Fibroblast of pulmonary artery (primary cell): Measurements from ENCODE around the gene IBA57.

ENCODE experiments used
- DNase-seq: peaks from one replicate; pipeline ENCODE4 v3.0.0-alpha.2; 2010; ENCODE audit warnings: low read depth
- H3K4me3 ChIP-seq: replicated peaks from 2 replicates; pipeline ENCODE4 v1.5.1; 2011; ENCODE audit warnings: low read depth, mild to moderate bottlenecking, control low read depth, low read length, moderate library complexity
- CTCF ChIP-seq: IDR thresholded peaks from 2 replicates; pipeline ENCODE4 v1.5.1; 2011; ENCODE audit warnings: mild to moderate bottlenecking, control low read depth, low read length, inconsistent platforms; ENCODE audit errors: missing control alignments

Gene IBA57

GRCh38 chr1:228144993-228145343 lies 20.6 kb upstream of the IBA57 start:
- no peak for DNase-seq
- no peak overlapping the region for H3K4me3 ChIP-seq
- TF ChIP-seq CTCF, result no peak

- no peak overlapping the region for H3K4me3 ChIP-seq
- no peak for TF ChIP-seq CTCF
- no peak for DNase-seq
These were observed 19.9 kb upstream of the IBA57 start for GRCh38 chr1:228145463-228146416.

GRCh38 chr1:228146417-228147150 lies 19.0 kb upstream of the IBA57 start:
- H3K4me3 ChIP-seq, result no peak overlapping the region
- no peak for DNase-seq
- TF ChIP-seq CTCF, result no peak

- no peak overlapping the region for H3K4me3 ChIP-seq
- no peak for TF ChIP-seq CTCF
- DNase-seq, result no peak
These were observed 18.4 kb upstream of the IBA57 start for GRCh38 chr1:228147151-228147693.

GRCh38 chr1:228147768-228148167 lies 17.8 kb upstream of the IBA57 start:
- no peak for DNase-seq
- no peak overlapping the region for H3K4me3 ChIP-seq
- TF ChIP-seq CTCF, result no peak

GRCh38 chr1:228148196-228148861 lies 17.3 kb upstream of the IBA57 start:
- DNase-seq, result peak; percentile 51
- H3K4me3 ChIP-seq, result no peak overlapping the region
- no peak for TF ChIP-seq CTCF
